Right hindlimb (tissue), 1 donor: Measurements from ENCODE around the gene BCL2L15.
"Not testable (repeated sequence)": the region's sequence is repeated elsewhere in the genome, so short reads cannot be mapped to it uniquely, and the experiment has no call there.

Experiments
- DNase-seq: peaks from one replicate; pipeline ENCODE4 v3.0.0-alpha.2; 2018

The BCL2L15 gene

DNA sequence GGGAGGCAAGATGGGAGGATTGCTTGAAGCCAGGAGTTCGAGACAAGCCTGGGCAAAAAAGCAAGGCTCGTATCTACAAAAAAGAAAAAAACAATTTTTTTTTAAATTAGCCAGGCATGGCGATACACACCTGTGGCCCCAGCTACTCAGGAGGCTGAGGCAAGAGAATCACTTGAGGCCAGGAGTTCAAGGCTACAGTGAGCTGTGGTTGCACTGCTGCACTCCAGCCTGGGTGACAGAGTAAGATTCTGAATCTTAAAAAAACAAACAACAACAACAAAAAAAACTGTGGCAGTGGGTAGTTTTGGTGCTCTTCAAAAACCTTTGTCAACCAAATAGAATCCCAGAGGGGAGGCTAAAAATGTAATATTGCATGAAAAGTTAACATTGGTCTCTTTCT, 16.6 kb downstream of the BCL2L15 start:
- DNase-seq, result no peak

DNA sequence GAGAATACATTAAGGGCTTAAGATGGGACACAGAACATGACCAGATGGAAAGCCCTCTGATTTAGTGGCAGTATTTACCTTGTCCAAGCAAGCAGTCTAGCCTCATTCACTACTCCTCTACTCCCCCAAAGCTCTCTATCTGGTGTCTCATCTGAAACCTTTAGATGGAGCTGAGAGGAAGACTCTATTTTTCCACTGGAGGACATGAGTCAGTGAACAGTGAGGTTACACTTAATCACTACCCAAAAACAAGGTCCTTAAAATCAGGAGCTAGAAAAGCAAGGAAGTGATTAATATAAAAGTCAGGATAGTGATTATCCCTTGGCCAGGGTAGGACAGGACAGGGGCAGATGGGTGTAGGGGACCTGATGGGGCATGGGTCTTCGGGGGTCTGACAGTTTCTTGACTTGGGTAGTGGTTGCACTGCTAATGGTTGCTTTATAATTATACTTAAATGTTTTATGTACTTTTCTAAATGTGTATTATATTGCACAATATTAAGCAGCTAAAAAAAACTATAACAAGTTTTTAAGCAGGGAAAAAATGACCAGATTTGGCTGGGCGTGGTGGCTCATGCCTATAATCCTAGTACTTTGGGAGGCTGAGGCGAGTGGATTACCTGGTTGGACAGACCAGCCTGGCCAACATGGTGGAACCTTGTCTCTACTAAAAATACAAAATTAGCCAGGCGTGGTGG, 18.8 kb downstream of the BCL2L15 start:
- no peak for DNase-seq

DNA sequence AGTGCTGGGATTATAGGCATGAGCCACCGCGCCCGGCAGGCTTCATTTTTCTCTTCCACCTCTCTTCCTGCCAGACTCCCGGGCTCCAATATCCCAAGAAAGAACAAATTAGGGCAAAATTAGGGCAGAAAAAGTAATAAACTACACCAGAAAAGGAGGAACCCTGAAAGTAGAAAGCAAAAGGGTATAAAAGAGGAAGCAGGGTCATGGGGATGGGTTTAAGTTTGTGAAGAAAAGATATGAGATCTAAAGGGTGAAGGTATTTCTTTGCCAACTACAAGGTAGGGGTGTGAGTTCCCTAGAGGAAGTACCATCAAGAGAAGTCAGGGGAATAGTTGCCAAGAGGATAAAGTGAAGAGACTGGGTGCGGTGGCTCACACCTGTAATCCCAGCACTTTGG, 25.7 kb downstream of the BCL2L15 start:
- no peak for DNase-seq

DNA sequence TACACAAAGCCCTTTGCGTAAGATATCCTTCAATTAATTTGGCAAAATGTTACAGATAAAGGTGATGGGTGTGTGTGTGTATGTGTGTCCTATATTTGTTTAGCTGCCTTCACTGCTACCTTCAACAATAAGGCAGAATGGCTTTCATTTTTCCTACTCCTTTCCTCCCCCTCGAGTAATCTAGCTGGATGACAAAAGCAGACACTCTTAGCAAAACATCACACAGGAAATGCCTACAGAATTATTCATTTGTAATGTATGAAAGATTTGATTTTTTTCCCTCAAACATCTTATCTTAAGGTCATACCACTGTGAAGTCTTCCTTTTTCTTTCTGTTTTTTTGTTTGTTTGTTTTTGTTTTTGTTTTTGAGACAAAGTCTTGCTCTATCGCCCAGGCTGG, 26.5 kb downstream of the BCL2L15 start:
- DNase-seq, result no peak

DNA sequence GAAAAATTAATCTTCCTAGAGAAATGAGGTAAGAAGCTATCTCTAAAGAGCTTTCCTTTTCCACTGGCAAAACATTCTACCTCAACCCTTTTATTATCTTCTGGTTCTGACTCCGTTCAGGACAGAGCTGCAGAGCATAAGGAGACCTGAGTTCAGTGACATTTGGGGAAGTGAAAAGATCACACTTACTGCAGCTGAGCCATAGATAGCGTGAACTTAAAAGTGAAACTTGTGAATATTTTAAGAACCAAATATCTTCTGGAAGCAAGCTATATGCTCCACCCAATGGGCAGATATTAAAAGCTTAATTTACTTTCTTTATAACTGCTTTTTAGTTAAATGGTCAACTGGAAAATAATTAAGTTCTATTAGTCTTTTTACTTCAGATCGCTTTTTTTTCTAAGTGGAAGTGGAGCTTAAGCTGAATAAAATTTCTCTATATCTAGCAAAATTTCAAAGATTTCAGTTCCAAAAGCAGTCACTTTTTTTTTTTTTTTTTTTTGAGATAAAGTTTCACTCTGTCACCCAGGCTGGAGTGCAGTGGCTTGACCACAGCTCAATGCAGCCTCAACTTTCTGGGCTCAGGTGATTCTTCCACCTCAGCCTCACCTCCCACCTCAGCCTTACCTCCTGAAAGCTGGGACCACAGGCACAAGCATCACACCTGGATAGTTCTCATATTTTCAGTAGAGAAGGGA, 27.8 kb downstream of the BCL2L15 start:
- no peak for DNase-seq

DNA sequence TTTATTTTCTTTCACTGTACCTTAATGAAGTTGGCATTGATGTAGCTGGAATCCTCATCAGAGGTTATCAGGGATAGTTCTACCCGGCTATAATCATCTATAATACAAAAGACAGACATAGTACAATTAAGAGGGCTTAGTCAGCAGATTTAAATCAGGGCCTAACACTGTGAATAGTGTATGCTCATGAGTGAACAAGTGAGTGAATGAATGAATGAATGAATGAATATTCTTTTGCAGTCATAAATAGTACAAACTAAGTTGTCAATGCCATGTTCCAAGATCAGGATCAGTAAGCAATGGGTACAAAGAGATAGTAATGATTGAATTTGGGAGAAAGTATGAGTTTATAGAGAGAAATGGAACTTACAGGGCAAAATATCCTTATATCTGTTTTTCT, 28.4 kb downstream of the BCL2L15 start:
- no peak for DNase-seq

DNA sequence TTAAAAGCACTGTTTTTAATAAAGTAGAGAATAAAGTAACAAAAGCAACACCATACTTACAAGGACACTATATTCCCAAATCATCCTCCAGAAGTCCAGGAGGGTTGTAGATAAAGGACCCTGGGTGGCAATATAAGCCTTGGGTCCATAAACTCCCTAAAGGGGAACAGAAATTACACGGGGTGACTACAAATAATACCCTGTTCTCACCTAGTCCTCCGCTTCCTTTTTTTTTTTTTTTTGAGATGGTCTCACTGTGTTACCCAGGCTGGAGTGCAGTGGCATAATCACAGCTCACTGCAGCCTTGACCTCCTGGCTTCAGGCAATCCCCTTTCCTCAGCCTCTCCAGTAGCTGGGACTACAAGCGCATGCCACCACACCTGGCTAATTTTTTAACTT, 29.0 kb downstream of the BCL2L15 start:
- no peak for DNase-seq

DNA sequence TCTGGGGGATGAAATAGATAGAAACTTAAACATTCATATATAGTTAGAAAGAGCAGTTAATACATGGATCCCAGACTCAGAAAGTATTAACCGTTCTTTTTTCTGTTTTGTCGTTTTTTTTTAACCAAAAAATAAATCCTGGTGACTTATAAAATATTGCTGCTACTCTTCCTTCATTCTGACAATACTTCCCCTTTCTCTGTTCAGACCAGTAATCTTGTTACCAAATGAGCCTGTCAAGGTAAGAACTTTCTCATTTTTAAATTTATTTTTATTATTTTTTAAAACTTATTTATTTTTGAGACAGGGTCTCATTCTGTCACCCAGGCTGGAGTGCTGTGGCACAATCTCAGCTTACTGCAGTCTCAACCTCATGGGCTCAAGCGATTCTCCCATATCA, 29.6 kb downstream of the BCL2L15 start:
- DNase-seq, result no peak

DNA sequence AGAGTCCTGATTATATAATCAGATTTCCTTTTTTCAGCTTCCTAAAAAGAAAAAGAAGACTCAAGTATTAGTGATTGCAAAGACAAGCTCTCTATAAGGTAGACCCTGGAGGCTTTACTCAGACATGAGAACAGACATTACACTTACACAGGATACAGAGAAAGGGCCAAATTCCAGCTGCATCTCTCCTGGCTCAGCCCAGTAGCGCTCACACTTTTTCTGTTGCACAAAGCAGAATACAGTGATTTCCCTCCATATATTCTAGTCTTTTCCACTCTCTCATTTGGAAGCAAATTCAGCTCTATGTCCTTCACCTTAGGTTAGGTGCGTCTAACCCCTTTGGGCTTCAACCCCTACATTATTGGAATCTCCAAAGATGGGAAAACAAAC, 31.0 kb downstream of the BCL2L15 start:
- no peak for DNase-seq

DNA sequence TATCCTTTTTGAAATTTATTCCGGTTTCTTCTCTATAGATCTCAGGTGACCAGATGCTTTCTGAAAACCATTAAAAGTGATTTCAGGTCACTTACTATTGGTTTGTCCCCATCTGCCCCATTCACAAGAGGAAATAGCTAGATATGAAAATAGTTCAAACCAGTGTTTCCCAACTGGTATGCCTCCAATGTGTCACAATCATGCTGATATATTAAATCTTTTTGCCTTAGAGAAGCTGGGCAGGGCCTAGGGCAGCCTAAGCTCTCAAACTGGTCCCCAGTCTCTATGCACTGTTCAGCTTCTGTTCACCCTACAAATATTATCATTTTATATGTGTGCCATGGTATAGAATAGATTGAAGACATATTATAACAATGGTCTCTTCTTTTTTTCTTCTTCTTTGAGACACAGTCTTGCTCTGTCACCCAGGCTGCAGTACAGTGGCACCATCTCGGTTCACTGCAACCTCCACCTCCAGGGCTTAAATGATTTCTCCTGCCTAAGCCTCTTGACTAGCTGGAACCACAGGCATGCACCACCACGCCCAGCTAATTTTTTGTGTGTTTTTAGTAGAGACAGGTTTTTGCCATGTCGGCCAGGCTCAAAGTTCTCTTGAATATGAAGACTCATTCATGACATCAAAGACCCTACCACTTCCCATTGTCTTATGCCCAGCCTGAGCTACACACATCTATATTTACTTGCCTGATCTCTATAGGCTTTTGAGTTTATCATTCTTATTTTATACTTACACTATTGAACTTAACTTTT, 31.6 kb downstream of the BCL2L15 start:
- DNase-seq, result no peak

DNA sequence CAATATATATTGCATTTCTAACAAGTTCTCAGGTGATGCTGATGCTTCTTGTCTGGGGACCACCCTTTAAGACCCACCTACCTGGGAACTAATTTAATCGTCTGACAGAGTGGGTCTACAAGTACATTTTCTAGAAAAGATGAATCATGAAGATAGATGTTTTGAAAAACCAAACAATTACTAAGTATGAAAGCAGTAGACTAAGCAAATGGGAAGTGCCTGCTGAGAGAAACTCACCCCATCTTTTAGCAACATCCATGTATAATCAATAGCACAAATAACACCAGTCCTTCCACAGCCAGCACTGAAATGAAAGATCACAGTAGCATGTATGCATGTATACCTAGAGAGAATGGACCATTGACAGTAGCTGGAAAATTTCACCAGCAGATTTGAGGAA, 33.1 kb downstream of the BCL2L15 start:
- DNase-seq, result no peak

DNA sequence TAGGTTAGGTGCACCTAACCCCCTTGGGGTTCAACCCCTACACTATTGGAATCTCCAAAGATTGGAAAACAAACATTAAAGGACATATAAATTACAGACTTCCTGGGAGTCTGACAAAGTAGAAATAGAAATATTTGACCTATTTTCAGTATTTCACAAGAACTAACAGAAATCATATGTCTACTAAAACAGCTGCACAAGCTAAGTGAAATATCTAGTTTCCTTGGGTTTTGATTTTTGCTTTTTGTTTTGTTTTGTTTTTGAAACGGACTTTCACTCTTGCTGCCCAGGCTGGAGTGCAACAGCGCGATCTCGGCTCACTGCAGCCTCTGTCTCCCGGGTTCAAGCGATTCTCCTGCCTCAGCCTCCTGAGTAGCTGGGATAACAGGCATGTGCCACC, 34.7 kb downstream of the BCL2L15 start:
- DNase-seq, result not testable (repeated sequence)

DNA sequence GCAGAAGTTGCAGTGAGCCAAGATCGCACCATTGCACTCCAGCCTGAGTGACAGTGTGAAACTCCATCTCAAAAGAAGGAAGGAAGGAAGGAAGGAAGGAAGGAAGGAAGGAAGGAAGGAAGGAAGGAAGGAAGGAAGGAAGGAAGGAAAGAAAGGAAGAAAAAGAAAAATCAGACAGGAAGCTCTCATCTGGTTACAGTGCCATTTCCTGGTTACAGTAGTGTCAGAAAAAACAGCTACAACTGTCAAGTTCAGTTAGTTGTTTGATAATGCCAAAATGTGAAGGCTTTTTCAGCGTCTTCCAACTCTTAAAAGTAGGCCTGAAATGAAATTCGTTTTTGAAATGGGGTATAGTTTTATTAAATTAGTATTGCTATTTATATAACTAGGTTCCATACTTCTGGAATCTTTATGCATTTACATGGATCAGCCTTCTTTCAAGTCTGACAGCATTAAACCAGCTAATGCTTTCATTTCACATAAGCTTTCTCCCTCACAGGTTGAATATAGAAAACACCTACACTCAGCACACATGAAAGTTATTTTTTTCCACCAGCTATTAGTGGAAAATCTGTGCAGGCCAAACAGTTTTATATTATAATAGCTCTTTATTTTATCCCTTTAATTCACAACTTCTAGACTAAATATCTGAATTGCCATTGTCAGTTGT, 37.1 kb downstream of the BCL2L15 start:
- no peak for DNase-seq

DNA sequence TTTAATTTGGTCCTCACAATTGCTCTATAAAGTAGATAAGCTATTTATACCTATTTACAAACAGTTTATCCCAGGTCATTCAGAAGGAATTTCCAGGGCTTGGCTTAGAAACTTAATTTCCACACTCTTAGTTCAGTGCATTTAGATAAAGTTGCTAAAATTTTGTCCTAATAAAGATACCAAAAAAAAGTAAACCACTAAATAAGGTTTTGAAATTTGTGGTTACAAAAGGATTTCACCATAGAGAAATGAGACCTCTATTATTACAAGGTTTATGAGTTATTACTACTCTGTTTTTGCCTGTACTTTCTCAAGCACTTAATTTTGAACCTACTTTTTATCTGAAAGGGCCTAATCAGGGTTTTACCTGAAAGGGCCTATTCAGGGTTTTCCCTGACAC, 38.3 kb downstream of the BCL2L15 start:
- no peak for DNase-seq

DNA sequence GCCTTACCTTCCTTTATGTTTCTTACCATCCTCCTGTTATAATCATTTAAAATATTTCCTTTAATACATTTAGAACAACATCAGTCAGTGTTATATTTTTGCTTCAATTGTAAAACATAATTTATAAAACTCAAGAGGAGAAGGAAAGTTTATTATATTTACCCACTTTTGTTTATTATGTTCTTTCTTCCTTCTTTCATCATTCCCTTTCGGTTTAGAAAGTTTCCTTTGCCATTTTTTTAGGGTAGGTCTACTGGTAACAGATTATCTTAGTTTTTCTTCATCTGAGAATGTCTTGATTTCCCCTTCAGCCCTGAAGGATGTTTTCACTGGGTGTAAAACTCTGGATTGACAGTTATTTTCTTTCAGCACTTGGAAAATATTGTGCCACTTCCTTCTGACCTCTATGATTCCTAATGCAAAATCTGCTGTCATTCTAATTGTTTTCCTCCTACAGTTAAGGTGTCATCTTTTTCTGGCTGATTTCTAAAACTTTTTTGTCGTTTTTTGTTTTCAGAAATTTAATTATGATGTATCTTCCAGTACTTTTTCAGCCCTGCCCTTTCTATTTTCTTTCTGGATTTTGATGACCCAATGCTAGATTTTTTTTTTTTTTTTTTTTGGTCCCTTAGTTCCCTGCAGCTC, 40.9 kb downstream of the BCL2L15 start:
- no peak for DNase-seq

DNA sequence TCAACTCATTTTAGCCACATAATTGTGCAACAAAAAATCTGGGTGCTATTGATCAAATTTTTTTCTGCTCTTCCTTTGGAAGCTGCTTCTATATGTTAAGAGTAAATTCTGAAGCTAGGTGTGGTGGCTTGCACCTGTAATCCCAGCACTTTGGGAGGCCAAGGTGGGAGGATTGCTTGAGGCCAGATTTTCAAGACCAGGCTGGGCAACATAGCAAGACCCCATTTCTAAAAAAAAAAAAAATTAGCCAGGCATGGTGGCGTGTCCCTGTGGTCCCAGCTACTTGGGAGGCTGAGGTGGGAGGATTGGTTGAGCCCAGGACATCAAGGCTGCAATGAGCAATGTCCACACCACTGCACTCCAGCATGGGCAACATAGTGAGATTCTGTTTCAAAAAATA, 50.8 kb downstream of the BCL2L15 start:
- DNase-seq, result no peak

DNA sequence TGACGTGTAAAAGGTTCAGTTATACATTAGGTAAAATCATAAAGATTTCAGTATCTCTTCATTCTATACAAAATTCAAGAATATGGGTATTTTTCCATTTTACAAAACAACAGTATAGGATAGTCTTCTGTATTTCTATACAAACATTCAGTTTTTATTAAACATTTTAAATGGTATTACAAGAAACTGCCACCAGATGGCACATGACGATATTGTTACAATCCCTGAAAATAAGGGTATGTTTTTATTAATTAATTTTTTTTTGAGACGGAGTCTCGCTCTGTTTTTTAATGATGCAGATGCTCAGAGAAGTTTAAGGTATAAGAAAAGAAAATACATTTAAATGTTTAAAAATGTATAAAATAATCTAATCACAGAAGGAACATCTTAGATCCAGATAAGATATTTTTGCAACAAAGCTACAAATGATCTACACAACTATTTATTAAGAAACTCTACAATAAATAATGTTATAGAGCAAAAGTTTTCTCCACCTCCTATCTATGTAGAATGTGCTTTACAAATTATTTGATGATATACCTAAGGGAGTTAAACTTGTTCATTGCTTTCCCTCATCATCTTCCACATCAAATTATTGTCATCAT, 51.6 kb downstream of the BCL2L15 start:
- no peak for DNase-seq

DNA sequence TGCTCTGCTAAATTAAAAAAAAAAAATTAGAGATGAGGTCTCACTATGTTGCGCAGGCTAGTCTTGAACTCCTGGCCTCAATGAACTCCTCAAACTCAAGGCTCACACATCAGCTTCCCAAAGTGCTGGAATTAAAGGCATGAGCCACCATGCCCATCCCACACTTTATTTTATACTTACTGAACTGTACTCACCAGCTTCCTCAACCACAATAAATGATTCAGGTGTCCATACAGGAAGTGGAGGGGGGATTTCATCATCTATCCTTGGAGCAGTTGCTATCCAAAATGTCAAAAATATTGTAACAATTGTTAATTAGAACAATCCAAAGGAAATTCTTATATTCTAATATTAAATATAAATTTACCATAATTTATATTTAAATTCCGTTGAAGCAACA, 52.7 kb downstream of the BCL2L15 start:
- no peak for DNase-seq
